Kidney tubule cell (primary cell): ENCODE measurements around the gene PLA2G4B.

Experiments
- DNase-seq: peaks from one replicate; pipeline ENCODE4 v3.0.0-alpha.2; 2018; ENCODE audit warnings: low spot score

The PLA2G4B gene, protein sequence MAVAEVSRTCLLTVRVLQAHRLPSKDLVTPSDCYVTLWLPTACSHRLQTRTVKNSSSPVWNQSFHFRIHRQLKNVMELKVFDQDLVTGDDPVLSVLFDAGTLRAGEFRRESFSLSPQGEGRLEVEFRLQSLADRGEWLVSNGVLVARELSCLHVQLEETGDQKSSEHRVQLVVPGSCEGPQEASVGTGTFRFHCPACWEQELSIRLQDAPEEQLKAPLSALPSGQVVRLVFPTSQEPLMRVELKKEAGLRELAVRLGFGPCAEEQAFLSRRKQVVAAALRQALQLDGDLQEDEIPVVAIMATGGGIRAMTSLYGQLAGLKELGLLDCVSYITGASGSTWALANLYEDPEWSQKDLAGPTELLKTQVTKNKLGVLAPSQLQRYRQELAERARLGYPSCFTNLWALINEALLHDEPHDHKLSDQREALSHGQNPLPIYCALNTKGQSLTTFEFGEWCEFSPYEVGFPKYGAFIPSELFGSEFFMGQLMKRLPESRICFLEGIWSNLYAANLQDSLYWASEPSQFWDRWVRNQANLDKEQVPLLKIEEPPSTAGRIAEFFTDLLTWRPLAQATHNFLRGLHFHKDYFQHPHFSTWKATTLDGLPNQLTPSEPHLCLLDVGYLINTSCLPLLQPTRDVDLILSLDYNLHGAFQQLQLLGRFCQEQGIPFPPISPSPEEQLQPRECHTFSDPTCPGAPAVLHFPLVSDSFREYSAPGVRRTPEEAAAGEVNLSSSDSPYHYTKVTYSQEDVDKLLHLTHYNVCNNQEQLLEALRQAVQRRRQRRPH

DNA sequence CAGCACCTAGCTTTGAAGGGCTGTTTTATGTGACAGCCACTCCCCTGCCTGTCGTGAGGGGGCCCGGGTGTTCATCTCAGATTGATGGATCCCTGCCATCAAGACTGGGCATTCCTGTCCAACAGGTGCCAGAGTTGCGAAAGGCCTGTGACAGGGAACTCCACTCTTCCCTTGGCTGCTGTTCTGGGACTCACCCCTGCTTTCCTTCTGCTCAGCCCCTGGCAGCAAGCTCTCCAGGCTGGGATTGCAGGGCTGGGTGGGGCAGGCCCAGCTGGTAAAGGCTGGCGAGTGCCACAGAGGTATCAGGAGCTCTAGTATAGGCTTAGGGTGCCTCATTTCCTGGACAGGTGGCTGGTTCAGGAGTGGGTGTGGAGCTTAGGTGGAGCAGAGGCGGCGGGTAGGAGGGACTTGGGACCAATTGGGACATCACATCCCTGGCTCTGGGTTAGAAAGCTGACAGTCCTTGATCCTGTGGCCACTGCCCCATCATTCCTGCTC lies at the start of gene PLA2G4B:
Gene PLA2G4B (plus strand): TSS at position 448 of the 498 bp plus-strand sequence. CDS start 67 bp downstream, outside the sequence.
- peak; percentile 6 for DNase-seq

DNA sequence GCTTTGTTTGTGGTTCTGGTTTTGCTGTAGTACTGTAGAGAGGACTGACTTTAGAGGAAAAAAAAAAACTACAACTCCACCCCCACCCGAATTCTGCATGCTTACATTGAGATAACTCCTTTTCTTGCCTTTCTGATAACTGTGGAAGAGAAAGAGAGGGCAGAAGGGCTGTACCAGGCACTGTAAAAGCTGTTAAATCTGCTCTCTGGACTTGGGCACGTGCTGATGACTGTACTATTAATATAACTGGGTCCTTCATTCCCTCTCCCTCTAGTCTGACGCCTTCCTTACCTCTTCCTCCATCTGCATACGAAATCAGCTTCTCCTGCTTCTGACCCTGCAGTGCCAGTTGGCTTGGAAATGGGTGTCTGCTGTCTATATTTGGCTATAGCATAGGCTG lies 49.4 kb upstream of the PLA2G4B start:
- no peak for DNase-seq

DNA sequence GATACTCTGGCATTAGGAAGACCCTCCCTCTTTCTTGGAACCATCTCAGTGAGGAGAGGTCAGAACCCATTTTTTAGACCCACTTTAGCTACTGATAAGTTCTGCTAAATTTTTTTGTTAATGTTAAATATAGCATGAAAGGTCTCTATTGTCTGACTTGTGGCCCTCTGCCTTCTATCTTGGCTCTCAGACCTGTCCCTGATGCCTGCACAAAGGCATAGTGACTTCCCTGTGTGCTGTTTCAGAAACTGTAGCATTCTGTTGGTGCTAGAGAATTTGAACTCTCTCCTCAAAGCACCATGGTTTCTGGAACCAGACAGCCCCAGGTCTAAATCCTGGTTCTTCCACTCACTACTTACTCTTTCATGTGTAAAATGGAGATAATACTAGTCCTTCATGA lies 49.0 kb upstream of the PLA2G4B start:
- DNase-seq = no peak

DNA sequence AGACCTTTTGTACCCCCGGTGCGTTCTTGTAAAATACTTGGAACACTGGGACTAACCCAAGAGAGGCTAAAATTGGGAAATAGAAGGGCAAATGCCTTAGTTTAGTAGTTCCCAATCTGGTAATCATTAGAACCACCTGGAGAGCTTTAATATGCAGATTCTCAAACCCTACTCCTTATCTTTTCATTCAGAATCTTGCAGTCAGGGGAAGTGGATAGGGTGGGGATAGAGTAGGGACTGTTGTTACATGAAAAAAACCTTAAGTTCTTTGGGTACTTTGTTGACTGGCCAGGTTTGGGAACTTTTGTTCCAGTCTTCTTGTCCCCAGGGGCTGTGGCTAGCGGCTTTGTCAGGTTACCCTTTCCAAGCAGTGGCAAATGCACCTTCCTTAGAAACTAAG lies 48.5 kb upstream of the PLA2G4B start:
- DNase-seq = no peak

DNA sequence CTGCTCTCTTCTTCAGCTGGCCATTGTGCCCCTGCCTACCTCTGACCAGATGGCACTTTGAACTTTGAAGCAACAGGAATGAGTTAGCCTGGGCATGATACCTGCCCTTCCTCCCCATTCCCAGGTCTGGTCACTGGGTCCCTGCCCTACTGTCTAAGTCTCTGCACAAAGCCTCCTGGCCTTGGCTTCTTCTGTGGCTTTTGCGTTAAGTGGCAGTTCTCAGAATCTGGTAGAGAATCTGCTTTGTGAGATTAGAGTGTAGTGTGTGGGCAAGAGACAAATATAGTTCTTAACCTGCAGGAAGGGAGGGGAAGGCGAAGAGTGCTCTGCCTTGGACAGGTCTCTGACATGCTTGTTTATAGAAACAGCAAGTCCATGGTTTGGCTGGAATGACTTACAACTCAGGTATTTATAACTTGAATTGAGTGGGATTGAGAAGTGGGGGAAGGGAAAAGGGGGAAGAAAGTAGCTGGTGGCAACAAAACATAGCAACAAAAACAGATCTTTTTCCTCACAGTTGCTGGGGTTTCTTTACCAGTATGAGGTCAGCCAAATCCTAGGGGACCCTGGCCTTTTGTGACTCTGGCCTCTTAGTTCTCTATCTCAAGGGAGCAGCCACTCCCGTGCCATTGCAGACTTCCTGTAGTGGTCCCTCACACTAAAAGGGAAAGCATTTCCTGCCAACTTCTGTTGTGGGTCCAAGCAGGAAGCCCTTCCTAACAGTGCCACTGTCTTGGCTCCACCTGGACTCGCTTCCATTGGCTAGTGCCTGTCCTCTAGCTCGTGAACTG lies 47.7 kb upstream of the PLA2G4B start:
- DNase-seq = peak; percentile 89

DNA sequence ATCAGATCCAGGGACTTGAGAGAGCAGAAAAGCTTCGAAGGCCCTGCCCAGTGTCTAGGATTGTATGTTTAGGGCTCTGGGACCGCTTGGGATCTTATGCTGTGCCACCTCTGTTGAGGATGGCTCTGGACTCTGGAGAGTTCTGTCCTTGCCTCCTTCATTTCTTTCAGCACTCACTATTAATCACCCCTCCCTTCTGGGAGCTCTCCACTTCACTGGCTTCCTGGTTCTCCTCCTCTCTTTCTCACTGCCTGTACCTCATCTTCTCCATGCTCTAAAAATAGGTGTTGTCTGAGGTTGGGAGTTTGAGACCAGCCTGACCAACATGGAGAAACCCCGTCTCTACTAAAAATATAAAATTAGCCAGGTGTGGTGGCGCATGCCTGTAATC lies 47.1 kb upstream of the PLA2G4B start:
- peak; percentile 40 for DNase-seq

DNA sequence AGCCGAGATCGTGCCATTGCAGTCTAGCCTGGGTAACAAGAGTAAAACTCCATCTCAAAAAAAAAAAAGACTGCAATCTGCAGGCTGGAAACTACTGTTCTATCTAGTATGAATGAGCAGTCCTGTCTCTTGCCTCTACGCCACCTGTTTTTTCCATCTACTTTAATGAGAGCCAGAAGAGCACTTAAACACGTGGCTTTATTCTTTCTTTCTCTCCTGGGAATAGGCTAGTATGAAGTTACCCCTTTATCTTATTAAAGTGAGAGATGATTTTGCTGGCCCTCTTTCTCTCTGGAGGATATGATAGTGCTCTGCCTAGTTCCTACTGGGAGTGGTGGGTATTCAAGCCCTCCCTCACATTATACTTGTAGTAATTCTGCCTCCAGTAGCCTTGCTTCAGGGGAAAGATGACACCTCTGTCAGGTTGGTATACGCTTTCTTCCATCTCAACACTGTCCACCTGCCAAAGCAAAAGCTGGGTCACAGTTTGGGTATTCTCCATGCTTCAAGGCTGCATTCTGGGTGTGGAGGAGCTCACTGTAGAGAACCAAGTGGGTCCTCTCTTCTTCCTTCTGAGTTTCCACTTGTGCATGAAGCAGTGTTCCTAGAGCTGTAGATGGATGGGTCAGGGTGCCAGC lies 46.5 kb upstream of the PLA2G4B start:
- DNase-seq = no peak

DNA sequence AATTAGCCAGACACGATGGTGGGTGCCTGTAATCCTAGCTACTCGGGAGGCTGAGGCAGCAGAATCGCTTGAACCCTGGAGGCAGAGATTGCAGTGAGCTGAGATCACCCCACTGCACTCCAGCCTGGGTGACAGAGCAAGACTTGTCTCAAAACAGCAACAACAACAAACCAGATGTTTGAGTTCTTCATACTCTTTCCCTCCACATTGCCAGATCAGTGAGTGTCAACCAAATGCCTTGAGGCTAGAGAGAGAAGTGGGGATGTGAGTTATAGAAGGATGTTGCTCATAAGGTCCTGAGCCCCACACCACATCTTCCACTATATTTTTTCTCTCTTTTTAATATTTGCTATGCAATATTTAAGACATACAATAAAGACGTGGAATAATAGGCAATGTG lies 44.6 kb upstream of the PLA2G4B start:
- no peak for DNase-seq

DNA sequence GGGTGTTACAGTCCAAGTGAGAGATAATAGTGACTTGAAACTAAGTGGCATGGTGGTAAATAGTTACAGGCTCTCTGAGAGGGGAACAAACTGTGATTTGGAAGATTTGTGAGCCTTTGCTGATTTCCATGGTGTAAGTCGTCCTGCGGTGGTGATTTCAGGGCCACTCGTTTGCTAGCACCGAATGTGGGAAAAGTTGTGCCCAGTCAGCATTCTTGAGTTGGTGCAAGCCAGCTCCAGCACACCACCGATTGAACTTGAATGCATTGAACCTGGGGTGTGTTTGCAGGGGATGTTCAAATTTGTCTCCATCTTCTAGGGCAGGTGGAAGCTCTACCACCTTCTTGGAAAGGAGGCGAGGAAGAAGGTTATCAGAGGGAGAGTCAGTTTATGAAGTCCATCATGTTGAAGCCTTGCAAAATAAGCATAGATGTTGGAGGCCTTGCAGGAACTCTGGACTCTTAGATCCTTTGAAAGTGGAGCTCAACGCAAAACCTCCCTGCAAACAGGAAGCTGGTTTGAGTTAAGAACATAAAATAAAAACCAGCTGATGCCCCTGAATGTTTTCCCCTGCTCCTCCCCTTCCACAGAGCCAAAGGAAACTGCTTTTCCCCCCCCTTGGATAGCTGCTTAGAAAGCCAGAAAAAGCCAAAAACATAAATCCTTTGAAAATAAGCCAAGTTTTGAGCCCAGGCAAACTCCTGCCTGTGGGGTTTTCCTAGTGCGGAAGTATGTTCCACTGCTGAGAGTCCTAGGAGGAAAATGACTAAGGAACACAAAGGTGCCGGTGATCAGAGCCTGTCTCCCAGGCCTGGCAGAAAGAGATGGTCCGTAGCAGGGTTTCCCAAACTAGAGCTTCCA lies 42.4 kb upstream of the PLA2G4B start:
- DNase-seq = peak; percentile 49

DNA sequence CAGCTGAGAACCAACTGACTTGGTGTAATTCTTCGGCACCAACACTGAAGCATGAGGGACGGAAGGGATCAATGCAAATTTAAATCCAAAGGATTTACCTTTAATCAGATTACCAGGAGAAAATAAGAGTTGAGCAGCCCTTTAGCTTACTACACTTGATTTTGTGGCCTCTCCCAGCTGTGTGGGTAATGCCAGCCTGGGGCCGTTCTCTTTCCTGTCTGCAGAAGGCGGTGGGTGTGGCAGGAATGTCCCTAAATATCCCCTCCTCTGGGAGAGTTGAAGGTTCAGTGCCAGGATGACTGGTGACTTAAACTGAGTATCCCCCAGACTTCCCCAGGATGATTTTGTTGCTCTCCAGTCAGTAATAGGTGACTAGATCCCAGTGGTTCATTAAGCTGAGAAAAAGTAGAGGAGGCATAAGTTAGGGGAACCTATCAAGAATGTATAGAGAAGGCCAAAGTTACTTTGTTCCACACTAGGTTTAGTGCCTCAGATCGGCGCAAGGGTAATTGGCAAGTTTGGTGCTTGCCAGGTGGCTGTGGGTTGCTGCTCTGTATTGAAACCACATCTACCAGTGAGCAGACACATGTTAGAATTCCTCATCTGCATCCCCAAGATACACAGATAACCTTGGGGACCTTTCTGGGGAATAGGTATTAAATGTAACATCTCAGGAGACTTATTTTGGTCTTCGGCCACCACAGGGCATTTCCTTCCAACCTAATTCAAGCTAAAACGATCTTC lies 41.3 kb upstream of the PLA2G4B start:
- DNase-seq = no peak

DNA sequence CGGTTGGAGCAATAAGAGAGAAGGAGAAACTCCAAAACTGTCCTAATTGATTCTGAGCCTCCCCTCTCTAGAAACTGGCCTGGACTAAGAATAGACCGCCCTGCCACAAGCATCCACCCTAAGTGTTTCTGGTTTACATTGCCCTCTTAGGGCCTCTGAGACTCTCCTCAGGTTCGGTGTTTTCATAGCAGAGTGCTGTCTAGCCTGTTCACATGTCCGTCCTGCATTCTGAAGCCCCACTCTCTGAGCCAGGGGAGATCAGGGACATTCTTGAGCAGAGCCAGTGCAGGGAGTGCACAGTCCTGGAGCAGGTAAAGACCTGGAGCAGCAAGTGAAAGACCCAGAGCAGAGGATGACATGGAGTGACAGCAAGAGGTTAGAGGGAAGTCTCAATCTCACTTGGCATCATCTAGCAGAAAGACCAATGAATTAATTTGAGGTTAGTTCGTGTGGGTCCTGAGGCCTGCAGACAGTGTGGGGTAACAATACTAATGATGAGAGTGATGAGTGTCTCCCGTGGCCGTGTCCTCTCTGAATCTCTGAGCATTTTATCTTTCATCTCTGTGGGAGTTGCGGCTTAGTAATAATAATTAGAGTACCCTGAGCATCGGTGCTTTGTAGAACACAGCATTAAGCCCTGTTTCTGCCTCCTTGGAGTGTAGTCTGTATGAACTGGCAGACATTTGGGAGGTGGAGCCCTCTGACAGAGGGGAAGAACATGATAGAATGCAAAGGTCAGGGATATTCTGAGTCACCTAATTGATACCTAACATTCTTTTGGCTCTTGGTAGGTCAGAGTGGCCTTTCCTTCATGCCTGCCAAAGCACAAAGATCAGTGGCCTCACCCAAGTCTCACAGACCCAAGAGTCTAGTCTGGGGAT lies 39.8 kb upstream of the PLA2G4B start:
- DNase-seq = peak; percentile 76

DNA sequence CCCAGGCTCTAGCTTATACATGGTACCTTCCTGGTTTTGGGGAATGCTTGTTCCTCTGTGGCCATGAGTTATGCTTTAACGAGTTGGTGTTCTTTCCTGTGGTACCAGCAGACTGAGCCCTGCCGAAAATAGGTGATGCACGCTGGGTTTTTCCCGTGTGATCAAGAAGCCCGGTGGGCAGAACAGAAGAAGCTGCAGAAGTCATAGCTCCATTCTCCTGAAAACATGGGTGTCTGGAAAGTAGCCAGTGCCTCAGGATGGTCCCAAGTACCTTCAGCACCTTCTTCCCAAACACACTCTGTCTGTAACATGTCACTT lies 39.2 kb upstream of the PLA2G4B start:
- DNase-seq = no peak

DNA sequence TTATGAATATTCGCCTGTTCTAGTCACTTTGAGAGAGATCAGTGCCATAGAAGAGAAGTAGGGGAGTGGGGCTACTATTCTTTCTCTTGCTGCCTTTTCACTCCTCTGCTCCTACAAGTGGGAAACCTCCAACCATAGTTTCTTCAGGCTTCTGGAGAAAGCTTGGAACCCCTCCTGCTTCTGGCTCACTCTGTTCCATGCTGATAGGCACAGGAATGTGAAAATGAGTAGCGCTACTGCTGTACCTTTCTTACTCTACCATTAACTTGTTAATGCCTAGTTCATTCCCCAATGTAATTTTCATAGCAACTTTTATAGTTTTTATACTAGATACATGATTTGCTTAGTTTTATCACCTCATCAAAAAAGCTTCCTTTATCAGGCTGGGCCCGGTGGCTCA lies 37.5 kb upstream of the PLA2G4B start:
- DNase-seq = peak; percentile 62

DNA sequence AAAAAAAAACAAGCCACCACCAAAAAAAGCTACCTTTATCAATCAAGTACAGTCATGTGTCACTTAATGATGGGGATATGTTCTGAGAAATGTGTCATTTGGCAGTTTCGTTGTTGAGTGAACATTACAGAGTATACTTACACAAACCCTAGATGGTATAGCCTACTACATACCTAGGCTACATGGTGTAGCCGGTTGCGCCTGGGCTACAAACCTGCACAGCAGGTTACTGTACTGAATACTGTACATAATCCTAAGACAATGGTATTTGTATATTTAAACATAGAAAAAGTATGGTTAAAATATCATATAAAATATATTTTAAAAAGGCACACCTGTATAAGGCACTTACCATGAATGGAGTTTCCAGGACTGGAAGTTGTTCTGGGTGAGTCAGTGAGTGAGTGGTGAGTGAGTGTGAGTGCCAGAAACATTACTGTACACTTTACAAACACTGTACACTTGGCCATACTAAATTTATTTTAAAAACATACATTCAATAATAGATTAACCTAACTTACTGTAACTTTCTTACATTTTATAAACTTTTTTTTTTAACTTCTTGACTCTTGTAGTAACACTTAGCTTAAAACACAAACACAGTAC lies 36.7 kb upstream of the PLA2G4B start:
- peak; percentile 63 for DNase-seq

DNA sequence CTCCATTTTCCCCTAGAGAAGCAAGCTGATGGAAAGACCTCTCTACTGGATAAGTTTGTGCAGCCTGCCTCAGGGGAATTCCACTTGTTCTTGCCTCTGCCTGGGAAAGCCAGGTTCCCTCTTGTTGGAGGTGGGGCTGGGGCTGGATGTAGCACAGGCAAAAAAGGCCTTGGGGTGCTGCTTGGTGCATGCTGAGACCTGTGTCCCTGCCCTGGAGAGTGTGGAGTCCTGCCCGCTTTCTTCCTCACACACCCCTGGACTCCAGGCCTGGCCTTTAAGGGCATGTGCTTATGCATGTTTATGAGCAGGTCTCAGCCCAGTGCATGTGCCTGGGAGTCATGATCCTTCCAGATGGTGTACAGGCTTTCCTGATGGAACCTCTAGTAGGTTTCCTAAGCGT lies 34.3 kb upstream of the PLA2G4B start:
- no peak for DNase-seq

DNA sequence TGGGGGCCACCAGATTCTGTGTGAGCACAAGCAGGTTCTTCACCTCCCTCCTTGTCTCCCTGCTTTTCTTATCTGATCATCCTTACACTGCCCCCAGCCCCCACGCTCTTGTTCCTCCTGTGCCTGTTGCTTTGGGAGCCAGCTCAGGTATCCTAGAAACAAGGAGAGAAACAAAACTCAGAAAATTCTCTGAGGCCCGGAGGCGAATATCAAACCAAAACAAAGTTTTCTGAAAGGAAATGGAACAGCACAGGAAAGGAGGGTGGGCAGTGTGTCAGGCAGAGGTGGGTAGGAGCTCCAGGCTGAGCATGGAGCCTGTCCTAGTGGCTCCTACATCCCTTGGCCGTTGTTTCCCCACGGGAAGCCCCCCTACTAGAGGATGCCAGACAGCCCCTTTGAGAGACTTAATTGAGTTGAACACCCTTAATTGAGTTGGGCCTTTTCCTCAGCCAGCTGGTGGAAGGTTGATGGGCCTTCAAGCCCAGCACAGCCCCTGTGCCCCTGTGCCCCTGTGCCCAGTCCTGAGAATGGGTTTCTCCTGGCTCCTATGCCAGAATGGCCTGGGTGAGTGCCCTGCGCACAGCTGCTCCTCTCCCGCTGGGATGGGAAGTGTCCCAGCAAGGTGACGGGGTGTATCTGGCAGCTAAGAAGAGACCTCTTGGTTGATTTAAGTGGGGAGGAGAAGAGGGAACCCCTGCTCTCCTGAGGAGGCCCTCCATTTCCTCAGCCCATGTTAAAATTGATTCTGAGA lies 33.6 kb upstream of the PLA2G4B start:
- DNase-seq = no peak

DNA sequence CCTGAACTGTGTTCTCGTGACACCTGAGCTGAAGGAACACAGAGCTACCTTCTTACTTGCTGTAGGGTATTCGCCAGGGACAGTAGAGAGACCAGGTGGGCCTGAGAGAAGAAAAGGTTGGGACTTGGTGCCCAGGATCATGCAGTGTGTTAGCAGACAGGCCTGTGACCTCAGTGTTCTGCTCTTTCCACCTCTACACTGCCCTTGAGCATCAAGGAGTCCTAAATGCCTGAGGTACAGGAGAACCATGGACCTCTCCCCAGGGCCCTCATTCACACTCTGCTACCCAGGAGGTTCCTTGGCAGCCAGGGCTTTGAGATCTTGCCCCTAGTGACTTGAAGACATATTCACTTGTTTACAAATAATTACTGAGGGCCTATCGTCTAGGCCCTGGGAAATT lies 32.9 kb upstream of the PLA2G4B start:
- DNase-seq = no peak
